Suprapubic skin (tissue), 4 donors: ENCODE results near the gene ANAPC1. TPM values are rescaled to one million over a fixed set of nuclear protein-coding genes. Genes with fewer than 3 reads are reported as not detected.
"Not testable (repeated sequence)": the region's sequence is repeated elsewhere in the genome, so short reads cannot be mapped to it uniquely, and the experiment has no call there.

Experiments
- DNase-seq, 2 donors: peaks; one replicate each; pipeline ENCODE4 v3.0.0-alpha.2; 2019; ENCODE audit warnings: low spot score in 2 of 2
- H3K27ac ChIP-seq: fragments of 200-600 bp; sonication (generic); one replicate; pipeline ENCODE4 v1.5.1; 2019
- H3K27me3 ChIP-seq: fragments of 200-600 bp; sonication (generic); one replicate; pipeline ENCODE4 v1.5.1; 2019
- H3K36me3 ChIP-seq: fragments of 200-600 bp; sonication (generic); one replicate; pipeline ENCODE4 v1.5.1; 2019
- H3K4me1 ChIP-seq: fragments of 200-600 bp; sonication (generic); one replicate; pipeline ENCODE4 v1.5.1; 2019
- H3K4me3 ChIP-seq: fragments of 200-600 bp; sonication (generic); one replicate; pipeline ENCODE4 v1.5.1; 2019; ENCODE audit warnings: mild to moderate bottlenecking
- H3K9me3 ChIP-seq: fragments of 200-600 bp; sonication (generic); one replicate; pipeline ENCODE4 v1.5.1; 2019
- WGBS: methylation state at CpG from one replicate; pipeline ENCODE4 v1.1.5; 2018; 5-methylcytosine and 5-hydroxymethylcytosine counted together
- total RNA-seq, 4 donors: library from RNA; depleted of rRNA; stranded (reverse); fragments of >200 nt; gene quantifications; one replicate each; pipeline ENCODE4 v1.1.0, GENCODE V29; 2016
- TF ChIP-seq, protein P1 (sequence below), 2 donors: fragments of 200-600 bp in 1 of 2; fragments of 450-650 bp in 1 of 2; sonication (generic) in 1 of 2; IDR thresholded peaks; one replicate each; pipeline ENCODE4 v1.5.1; 2016 to 2019; ENCODE audit warnings: antibody characterized with exemption in 2 of 2, mild to moderate bottlenecking in 1 of 2, moderate library complexity in 1 of 2

The ANAPC1 gene
- total RNA-seq, 4 donors from 2014 or later: 35.9 to 101 (median 39.5) TPM

DNA sequence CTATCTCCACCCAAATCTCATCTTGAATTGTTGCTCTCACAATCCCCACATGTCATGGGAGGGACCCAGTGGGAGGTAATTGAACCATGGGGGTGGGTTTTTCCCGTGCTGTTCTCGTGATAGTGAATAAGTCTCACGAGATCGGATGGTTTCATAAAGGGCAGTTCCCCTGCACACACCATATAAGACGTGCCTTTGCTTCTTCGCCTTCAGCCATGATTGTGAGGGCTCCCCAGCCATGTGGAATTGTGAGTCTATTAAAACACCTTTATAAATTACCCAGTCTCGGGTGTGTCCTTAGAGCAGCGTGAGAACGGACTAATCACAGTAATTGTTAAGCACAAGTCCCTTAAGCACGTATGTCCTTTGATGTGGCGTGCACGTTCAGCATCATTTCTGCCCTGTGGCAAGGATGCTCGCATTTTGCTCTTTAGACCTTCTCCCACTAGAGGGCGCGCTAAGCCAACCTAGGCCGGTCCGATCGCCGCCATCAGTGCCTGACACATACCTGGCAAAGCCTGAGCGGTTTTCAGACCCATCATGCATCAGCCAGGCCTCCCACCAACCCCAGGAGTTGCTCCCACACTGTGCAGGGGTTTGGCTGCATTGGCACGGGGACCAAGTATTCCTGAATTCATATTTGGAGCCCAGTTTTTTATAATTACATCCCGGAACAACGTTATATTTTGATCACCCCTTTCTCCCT, 136.4 kb downstream of the ANAPC1 start:
- DNase-seq, H3K27ac ChIP-seq: not testable (repeated sequence)

DNA sequence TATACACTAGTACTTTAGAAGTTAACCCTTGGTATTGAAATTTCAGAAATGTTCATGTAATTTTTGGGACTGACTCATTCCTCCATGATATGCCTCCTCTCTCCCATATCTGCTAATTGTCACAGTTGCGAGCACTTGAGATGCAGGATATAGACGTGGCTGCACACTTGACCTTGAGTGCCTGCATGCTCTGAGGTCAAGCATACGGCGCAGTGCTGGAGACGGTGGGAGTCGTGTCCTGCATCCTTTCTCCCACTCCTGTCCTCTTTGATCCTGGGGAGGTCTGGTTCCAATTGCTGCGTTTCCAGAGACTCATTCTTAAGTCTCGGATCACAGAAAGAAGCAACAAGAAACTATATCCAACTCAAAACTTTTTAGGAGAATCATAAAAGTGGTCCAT, 139.2 kb downstream of the ANAPC1 start:
- H3K27ac ChIP-seq, H3K27me3 ChIP-seq, H3K9me3 ChIP-seq, H3K4me1 ChIP-seq, DNase-seq, H3K4me3 ChIP-seq, H3K36me3 ChIP-seq: not testable (repeated sequence)
- 74% methylated on average over 8 of the region's 8 CpGs for WGBS

More for the DNA sequence above, 136.4 kb downstream of the ANAPC1 start:
- not testable (repeated sequence) for H3K4me1 ChIP-seq, H3K4me3 ChIP-seq, H3K9me3 ChIP-seq, H3K36me3 ChIP-seq, H3K27me3 ChIP-seq
- WGBS: 73% methylated on average over 3 of the region's 23 CpGs
- TF ChIP-seq, protein P1, sequence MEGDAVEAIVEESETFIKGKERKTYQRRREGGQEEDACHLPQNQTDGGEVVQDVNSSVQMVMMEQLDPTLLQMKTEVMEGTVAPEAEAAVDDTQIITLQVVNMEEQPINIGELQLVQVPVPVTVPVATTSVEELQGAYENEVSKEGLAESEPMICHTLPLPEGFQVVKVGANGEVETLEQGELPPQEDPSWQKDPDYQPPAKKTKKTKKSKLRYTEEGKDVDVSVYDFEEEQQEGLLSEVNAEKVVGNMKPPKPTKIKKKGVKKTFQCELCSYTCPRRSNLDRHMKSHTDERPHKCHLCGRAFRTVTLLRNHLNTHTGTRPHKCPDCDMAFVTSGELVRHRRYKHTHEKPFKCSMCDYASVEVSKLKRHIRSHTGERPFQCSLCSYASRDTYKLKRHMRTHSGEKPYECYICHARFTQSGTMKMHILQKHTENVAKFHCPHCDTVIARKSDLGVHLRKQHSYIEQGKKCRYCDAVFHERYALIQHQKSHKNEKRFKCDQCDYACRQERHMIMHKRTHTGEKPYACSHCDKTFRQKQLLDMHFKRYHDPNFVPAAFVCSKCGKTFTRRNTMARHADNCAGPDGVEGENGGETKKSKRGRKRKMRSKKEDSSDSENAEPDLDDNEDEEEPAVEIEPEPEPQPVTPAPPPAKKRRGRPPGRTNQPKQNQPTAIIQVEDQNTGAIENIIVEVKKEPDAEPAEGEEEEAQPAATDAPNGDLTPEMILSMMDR (IDR thresholded peaks at IDR 0.05): peak in 1 of 2 donors; percentile 56

DNA sequence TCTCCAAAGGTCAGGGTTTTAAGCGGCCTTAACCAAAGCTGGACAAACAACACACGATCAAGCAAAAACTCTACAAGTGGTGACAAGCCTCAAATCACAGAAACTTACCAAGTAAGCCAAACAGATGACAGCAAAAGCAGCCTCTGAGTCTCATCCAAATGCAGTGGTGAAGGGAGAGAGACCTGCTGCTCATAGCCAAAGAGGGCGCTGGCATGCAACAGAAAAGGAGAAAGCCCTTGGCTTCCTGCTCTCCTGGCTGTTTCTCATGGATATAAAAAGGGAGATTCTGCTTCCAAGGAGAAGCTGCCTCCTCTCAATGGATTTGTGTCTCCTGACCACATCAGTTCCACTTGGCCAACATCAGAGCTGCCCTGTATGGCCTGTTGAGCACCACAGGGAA, 142.5 kb downstream of the ANAPC1 start:
- H3K36me3 ChIP-seq, H3K4me3 ChIP-seq, H3K9me3 ChIP-seq, H3K4me1 ChIP-seq, DNase-seq, H3K27ac ChIP-seq, H3K27me3 ChIP-seq: not testable (repeated sequence)
- 59% methylated on average over 2 of the region's 3 CpGs for WGBS

DNA sequence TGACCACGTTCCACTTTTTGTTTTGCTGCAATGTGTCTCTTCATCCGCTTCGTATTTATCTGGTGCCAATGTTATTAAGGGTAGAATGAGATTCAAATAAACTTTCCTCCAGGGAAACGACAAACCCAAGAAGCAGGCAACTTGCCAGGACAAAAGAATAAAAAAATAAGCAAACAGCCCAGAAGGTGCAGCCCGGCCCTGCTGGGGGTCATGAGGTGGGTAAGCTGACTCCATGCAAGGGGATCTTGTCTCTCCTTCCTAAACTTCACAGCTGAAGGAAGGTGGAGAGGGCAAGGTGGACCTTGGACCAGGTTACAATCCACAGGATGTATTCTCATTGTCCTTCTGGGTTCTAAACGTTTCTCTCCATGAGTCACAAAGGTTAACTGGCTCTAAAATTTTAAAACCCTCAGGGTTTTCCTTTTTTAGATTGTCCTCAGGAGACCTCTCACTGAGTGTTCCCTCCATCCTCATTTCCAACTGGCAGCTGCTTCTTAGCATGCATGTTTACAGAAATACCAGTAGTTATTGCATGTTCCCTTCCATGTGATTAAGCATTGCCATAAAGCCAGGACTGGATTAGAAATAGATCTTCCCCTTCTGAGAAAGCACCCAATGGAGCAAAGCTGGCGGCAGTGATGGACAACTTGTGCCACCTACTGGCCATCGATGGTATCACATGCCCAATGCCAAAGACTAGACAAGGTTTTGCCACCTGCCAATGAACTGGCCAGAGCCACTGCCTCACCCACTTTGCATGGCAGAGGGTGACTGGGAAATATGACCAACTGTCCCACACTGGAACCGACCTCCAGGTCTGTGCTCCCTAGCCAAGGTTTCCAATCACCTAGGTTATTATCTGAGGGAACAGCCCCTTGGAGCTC, 147.9 kb downstream of the ANAPC1 start:
- not testable (repeated sequence) for H3K4me1 ChIP-seq, H3K27ac ChIP-seq, H3K9me3 ChIP-seq, H3K4me3 ChIP-seq, DNase-seq, H3K36me3 ChIP-seq, H3K27me3 ChIP-seq
- 22% methylated on average over 6 of the region's 9 CpGs for WGBS
- TF ChIP-seq, protein P1 (IDR thresholded peaks at IDR 0.05): peak in 1 of 2 donors; percentile 50

DNA sequence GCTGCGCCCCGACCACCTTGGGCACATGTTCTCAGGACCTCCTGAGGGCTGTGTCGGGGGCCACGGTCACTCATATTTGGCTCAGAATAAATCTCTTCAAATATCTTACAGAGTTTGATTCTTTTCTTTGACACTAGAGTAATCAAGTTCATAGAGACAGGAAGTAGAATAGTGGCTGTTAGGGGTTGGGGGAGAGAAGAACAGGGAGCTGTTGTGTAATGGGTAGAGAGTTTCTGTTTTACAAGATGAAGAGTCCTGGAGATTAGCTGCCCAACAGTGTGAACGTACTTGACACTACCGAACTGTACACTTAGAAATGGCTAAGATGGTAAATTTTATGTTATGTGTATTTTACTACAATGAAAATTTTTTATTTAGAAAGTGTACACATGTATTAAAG, 148.6 kb downstream of the ANAPC1 start:
- not testable (repeated sequence) for H3K27me3 ChIP-seq, H3K4me3 ChIP-seq, H3K27ac ChIP-seq, DNase-seq, H3K36me3 ChIP-seq, H3K4me1 ChIP-seq, H3K9me3 ChIP-seq
- WGBS: 80% methylated on average over 6 of the region's 6 CpGs

DNA sequence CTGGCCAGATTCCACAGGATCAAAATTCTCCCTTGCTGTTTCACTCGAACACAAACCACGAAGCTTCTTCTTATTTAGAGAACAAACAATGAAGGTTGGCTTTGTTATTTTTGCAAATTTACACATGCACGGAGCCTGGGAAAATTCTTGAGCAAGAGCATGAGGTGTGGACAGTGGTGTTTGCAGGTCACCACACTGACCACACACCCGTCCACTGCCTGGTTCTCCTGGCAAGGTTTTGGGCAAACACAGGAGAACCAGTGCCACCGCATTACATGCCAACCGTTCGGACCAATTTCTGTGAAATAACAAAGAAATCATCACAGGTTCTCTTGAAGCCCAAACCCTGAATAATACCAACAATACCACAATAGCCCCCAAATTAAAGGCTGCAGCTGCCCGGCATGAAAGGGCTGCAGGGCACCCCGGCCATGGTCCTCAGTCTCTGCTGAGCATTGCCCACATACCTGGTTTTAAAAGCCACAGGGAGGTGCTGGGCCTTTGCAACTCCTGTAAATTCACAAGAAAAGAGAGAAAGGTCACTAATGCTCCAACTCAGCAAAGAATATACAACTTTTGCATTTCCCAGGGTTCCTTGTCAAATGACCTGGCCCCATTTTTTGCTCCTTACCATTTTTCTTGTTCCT, 154.1 kb downstream of the ANAPC1 start:
- not testable (repeated sequence) for DNase-seq, H3K27me3 ChIP-seq, H3K9me3 ChIP-seq, H3K4me1 ChIP-seq, H3K36me3 ChIP-seq, H3K4me3 ChIP-seq, H3K27ac ChIP-seq
- WGBS: 100% methylated on average over 2 of the region's 9 CpGs

DNA sequence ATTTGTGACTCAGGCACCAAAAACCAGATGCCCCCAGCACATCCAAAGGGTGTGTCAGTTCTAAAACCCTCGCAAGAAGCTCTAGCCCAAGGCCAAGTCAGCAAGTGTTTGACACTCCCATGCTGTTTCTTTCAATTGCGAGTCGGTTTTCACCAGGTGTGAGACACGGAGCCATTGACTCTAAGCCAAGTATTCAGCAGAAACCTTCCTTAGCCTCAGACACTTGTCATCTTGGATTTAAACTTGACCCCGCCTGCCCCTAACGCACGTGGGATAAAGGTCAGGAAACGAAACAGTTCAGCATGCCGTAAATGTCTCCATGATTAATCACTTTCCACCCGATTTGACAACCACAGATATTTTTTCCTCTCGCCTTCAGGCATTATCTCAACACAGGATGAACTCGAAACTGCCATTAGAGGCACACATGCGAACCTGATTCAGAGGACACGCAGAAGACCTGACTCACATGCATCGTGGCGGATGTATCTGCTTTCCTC, 156.3 kb downstream of the ANAPC1 start:
- 36% methylated on average over 10 of the region's 16 CpGs for WGBS
- not testable (repeated sequence) for H3K4me3 ChIP-seq, H3K36me3 ChIP-seq, H3K9me3 ChIP-seq, H3K4me1 ChIP-seq, DNase-seq, H3K27ac ChIP-seq, H3K27me3 ChIP-seq

DNA sequence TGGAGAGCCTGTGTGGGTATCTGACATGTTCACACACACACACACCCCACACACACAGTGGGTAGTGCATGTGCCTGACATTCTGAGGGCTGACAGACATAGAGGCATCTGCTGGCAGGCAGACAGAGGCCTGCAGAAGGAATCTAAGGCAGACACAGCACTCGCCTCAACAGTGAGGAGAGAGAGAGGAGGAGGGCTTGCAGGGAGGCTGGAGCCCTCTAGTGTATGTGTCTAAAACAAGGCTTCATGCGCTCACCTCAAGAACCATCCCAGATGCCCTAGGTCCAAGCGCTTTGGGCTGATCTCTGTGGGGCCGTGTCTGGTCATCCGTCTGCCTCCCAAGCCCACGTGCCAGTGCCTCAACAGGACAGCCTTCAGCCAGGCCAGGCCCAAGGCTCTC, 158.3 kb downstream of the ANAPC1 start:
- WGBS: 88% methylated on average over 6 of the region's 6 CpGs
- not testable (repeated sequence) for H3K4me3 ChIP-seq, H3K27ac ChIP-seq, H3K4me1 ChIP-seq, H3K9me3 ChIP-seq, H3K27me3 ChIP-seq, DNase-seq, H3K36me3 ChIP-seq

DNA sequence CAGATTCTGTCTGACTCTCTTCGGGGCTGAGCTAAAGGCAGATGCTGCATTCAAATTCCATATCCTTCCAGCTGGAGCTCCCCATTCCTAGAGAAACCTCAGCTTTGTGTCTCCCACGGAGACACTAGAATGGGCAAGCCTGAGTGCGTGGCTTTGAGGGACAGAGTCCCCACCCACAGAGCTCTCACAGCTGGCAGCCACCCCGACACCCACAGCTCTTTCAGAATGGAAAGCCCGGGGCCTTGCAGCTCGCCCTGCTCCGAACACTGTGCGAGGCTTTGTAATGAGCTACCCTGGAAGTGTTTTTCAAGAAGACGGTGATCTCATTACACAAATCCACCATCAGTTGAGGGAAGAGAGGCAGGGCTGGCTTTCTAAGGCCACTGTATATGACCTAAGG, 164.4 kb downstream of the ANAPC1 start:
- H3K27ac ChIP-seq, H3K27me3 ChIP-seq, H3K4me1 ChIP-seq, H3K9me3 ChIP-seq, H3K36me3 ChIP-seq, H3K4me3 ChIP-seq, DNase-seq: not testable (repeated sequence)
- 60% methylated on average over 1 of the region's 9 CpGs for WGBS
